NB4 (cell line): Measurements from ENCODE around the gene VAC14.
"Not testable (repeated sequence)": the region's sequence is repeated elsewhere in the genome, so short reads cannot be mapped to it uniquely, and the experiment has no call there.

Experiments used
- DNase-seq: peaks from one replicate; pipeline ENCODE4 v3.0.0; 2010; ENCODE audit warnings: low read depth
- H3K4me3 ChIP-seq: one replicate; pipeline ENCODE4 v1.5.1; 2011; ENCODE audit warnings: mild to moderate bottlenecking, low read depth, low read length, moderate library complexity
- MYC ChIP-seq: IDR thresholded peaks from 2 replicates; pipeline ENCODE4 v1.6.1; 2011; ENCODE audit warnings: low read depth, low read length
- POLR2A ChIP-seq: IDR thresholded peaks from 2 replicates; pipeline ENCODE4 v1.6.1; 2011; ENCODE audit warnings: mild to moderate bottlenecking; ENCODE audit not compliant: insufficient read length; ENCODE audit errors: extremely low read depth
- TF ChIP-seq, protein P1 (sequence below): IDR thresholded peaks from one replicate; pipeline ENCODE4 v1.5.1; 2012; ENCODE audit warnings: low read depth, low read length
- TF ChIP-seq, protein P2 (sequence below): IDR thresholded peaks from 2 replicates; pipeline ENCODE4 v1.6.1; 2011; ENCODE audit warnings: low read depth, low read length

Gene VAC14

DNA sequence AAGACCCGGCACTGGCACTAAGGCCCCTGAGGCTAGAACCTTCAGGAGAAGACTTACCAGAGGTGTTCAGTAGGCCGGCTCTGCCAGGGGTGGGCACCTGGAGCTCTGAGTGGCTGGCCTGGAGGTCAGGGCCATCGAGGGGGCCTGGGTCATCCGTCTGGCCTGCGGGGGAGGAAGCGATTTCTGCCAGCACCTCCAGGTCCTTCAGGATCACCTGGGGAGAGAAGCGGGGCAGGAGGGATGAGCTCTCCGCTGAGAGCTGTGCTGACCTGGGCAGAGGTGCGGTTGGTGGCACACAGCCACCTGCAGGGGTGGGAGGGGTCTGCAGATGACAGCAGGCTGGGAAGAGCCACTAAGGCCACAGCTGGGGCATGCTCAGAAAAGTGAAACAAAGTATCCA, 56.6 kb downstream of the VAC14 start:
- H3K4me3 ChIP-seq, result no peak overlapping the region
- TF ChIP-seq, protein P1, sequence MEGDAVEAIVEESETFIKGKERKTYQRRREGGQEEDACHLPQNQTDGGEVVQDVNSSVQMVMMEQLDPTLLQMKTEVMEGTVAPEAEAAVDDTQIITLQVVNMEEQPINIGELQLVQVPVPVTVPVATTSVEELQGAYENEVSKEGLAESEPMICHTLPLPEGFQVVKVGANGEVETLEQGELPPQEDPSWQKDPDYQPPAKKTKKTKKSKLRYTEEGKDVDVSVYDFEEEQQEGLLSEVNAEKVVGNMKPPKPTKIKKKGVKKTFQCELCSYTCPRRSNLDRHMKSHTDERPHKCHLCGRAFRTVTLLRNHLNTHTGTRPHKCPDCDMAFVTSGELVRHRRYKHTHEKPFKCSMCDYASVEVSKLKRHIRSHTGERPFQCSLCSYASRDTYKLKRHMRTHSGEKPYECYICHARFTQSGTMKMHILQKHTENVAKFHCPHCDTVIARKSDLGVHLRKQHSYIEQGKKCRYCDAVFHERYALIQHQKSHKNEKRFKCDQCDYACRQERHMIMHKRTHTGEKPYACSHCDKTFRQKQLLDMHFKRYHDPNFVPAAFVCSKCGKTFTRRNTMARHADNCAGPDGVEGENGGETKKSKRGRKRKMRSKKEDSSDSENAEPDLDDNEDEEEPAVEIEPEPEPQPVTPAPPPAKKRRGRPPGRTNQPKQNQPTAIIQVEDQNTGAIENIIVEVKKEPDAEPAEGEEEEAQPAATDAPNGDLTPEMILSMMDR, result no peak
- TF ChIP-seq MYC, result no peak
- no peak for TF ChIP-seq POLR2A
- no peak for DNase-seq

DNA sequence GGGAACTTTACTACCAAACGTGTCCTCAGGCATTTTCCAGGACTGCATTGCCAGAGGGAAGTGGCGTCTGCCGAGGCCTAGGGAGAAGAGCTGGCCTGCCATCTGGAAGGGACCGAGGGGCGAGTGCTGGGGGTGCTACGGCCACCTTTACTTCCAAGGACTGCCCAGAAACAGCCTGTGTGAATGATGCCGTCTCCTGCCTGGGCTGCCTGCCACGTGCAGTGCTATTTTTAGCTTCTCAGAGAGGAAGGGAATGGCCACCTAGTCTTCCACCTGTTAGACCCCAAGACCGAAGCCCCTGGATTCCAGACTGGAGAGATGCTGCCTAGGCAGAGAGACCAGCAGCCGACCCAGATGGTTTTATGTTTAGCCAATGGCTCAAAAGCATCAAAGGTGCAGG, 57.2 kb downstream of the VAC14 start:
- TF ChIP-seq POLR2A, result no peak
- no peak for TF ChIP-seq MYC
- TF ChIP-seq, protein P1, result no peak
- TF ChIP-seq, protein P2, sequence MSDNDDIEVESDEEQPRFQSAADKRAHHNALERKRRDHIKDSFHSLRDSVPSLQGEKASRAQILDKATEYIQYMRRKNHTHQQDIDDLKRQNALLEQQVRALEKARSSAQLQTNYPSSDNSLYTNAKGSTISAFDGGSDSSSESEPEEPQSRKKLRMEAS, result no peak
- DNase-seq, result no peak
- H3K4me3 ChIP-seq, result no peak overlapping the region

DNA sequence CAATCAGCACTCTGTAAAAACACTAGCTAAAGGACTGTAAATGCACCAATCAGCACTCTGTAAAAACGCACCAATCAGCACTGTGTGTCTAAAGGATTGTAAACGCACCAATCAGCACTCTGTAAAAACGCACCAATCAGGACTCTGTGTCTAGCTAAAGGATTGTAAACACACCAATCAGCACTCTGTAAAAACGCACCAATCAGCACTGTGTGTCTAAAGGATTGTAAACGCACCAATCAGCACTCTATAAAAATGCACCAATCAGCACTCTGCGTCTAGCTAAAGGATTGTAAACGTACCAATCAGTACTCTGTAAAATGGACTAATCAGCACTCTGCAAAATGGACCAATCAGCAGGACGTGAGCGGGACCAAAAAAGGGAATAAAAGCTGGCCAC, 58.0 kb downstream of the VAC14 start:
- not testable (repeated sequence) for H3K4me3 ChIP-seq, DNase-seq

DNA sequence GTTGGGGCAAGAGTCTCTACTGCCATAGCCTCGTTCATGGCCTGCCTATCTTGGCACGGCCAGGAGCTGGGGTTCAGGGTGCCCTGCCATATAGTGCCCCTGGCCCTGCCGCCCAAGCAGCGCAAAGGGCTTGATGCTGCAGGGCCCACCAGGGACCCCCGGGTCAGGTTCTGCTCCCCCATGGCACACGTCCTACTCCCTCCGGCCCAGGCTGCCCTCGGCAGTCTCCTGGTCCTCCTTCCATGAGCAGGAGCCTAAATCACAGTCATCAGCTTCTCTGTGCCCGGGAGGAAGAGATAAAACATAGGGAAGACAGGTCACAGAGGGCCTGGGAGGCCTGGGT, 59.2 kb downstream of the VAC14 start:
- no peak for TF ChIP-seq POLR2A
- TF ChIP-seq, protein P2, result no peak
- no peak for TF ChIP-seq MYC
- TF ChIP-seq, protein P1, result no peak
- no peak overlapping the region for H3K4me3 ChIP-seq
- no peak for DNase-seq

DNA sequence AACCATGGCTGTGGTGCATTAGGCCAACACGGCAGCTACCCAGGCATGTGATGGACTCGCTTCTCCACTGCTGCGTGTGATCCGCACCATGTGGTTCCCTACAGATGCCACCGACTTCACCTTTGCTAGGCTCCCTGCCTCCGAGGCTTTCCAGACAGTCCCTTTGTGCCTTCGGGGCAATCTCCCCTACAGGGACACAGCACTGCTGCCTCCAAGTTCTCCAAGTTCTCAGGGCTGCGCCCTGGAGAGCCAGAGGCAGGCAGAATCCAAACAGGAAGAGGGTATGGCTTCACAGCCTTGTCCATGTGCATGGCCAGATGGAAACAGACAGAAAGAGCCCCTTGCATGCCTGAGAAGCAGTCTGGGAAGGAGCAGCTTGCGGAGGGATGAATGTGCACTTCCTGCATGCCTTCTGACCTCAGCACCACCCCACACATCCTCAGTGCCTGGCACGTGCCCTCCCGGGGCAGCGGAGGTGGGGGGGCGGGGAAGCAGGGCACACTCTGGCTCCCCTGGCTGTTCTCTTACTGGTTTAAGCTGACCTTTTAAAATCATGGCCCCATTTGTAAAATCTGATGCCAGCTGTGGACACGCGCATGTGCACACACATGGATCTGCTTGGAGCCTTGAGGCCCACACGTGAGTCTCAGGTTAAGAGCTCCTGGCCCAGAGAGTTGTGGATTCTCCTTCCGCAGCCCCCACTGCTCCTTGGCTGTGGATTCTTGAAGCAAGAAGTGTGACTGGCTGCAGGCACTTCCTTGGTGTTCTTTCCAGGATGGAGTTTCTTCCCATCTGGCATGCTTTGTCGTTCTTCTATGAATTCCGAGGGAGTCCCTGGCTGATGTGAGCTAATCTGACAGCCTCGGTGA, 59.8 kb downstream of the VAC14 start:
- H3K4me3 ChIP-seq, result no peak overlapping the region
- no peak for TF ChIP-seq MYC
- no peak for TF ChIP-seq POLR2A
- TF ChIP-seq, protein P1, result no peak
- TF ChIP-seq, protein P2, result no peak
- peak; percentile 49 for DNase-seq

DNA sequence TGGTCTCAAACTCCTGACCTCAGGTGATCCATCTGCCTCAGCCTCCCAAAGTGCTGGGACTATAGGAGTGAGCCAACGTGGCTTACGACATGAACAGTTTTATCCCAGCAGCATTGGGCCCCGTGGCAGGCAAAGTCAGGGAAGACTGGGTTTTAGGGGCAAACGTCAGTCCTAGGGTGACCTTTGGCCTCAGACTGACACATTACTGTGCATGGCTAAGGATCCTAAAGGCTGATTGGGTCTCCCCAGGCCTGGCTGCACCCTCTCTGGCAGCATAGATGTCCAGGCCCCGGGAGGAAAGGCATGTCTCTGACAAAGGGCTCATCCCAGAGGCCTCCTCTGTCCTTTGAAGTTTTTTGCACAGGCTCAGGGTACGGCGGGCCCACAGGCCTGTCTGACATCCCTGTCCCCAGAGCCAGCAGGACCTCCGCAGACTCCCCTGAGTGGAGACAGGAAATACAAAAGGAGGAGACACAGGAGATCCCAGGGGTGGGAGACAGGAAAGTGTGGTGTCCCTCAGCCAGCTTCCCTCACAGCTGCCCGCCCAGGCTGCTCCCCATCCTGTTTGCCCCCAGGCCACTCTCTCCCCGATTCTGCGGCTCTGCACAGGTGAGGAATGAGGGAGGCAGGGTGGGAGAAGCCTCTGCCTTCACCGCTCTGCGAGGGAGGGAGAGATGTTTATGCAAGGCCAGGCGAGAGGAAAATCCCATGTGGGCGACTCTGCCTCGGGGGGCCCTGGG, 60.6 kb downstream of the VAC14 start:
- TF ChIP-seq MYC (no peak), POLR2A (no peak)
- TF ChIP-seq, protein P2, result no peak
- TF ChIP-seq, protein P1, result no peak
- H3K4me3 ChIP-seq, result no peak overlapping the region
- DNase-seq, result no peak
